Tongue (tissue), 3 donors: ENCODE results near the gene LRRN4CL. TPM values are rescaled to one million over a fixed set of nuclear protein-coding genes. Genes with fewer than 3 reads are reported as not detected.

Experiments used
- DNase-seq: peaks from one replicate; pipeline ENCODE4 v3.0.0-alpha.2; 2015
- small RNA-seq: library from RNA; depleted of rRNA; stranded (forward); fragments of <200 nt; gene quantifications from one replicate; pipeline ENCODE3, GENCODE V24; 2014; ENCODE audit warnings: low replicate concordance
- total RNA-seq: library from RNA; depleted of rRNA; stranded (reverse); fragments of >200 nt; gene quantifications from one replicate; pipeline ENCODE4 v1.2.3, GENCODE V29; 2014

LRRN4CL gene
- total RNA-seq, 1 donor from 2014 or later, result 33.8 TPM

GRCh38 chr11:62646825-62647608, 42.3 kb downstream of the LRRN4CL start:
- no peak for DNase-seq

DNA sequence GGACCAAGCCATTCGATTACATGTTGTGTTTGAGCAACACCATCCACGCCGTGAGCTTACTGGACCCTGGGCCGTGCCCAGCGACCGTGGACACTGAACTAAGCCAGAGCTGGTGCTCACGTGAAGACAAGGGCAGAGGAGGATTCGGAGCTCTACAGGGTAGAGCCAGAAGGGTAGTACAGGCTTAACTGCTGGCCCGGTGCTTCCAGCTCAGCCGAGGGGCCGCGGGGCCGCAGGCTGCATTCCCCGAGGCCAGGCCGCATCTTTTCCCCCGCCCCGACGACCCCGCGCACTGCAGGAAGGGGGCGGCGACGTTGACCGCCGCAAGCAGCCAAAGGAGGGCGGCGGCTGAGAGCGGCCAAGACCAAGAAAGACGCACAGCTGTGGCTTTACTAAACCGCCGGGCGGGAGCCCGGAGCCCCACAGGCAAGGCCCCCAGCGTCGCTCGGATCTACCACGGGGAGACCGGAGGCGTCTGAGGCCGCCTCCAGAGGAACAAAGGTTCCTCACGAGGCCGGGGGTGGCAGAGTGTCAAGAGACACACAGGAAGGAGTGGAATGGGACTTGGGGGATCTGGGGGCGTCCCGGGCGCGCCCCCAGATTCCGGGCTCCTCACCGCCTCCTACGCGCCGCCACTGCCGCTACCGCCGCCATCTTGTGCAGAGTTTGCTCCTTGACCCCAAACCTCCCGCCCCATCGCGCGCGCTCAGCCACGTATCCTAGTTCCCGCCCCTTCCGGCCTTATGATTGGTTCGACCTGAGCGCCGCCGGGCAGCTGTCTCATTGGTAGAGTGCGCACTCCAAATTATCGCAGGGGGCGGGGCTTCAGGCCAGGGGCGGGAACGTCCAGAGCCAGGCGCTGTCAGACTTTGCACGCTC, 43.1 kb downstream of the LRRN4CL start, which contains the start of gene GANAB:
GANAB (minus strand) TSS at position 668 of the 879 bp plus-strand sequence; CDS start at position 654, 14 bp downstream.
- DNase-seq, result peak; percentile 100

DNA sequence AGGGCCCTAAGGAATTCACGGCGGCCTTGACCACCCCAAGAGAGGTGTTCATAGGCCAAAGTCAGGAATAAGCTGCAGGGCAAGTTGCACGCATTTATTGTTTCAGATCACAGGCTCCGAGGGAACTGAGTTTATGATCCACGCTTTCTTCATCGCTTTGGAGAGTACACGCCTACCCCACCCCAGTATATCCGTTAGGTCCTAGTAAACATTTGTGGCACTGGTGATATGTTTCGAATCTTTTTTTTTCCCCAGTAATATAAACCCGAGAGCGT, 43.7 kb downstream of the LRRN4CL start:
- DNase-seq, result no peak

GRCh38 chr11:62644220-62644619, 45.1 kb downstream of the LRRN4CL start:
- no peak for DNase-seq

Small RNAs within 50 kb of the gene (small RNA-seq; reads per million reads assigned to genes)
- not detected for gene SNORA57

Other genes starting within 250 kb of the LRRN4CL start
- gene AHNAK, start 142.7 kb downstream of the LRRN4CL start, total RNA-seq, result 909 TPM
- gene EEF1G, start 115.6 kb downstream of the LRRN4CL start, total RNA-seq, result 1,840 TPM
- gene TUT1, start 98.0 kb downstream of the LRRN4CL start, total RNA-seq, result 5.8 TPM
- gene MTA2, start 87.7 kb downstream of the LRRN4CL start, total RNA-seq, result 54.7 TPM
- 11.2 TPM for gene EML3, start 76.8 kb downstream of the LRRN4CL start, total RNA-seq
- gene ROM1, start 76.3 kb downstream of the LRRN4CL start, total RNA-seq, result 0.72 TPM
- 14.4 TPM for gene B3GAT3, start 67.5 kb downstream of the LRRN4CL start, total RNA-seq
- gene GANAB, start 42.9 kb downstream of the LRRN4CL start, total RNA-seq, result 158 TPM
- 22.4 TPM for gene INTS5, start 36.2 kb downstream of the LRRN4CL start, total RNA-seq
- 10.4 TPM for gene C11orf98, start 24.3 kb downstream of the LRRN4CL start, total RNA-seq
- 2.6 TPM for gene CSKMT, start 24.2 kb downstream of the LRRN4CL start, total RNA-seq
- 5.4 TPM for gene UQCC3, start 17.9 kb downstream of the LRRN4CL start, total RNA-seq
- 2.9 TPM for gene LBHD1, start 17.3 kb downstream of the LRRN4CL start, total RNA-seq
- gene UBXN1, start 10.5 kb downstream of the LRRN4CL start, total RNA-seq, result 90.2 TPM
- gene BSCL2, start 17.9 kb upstream of the LRRN4CL start, total RNA-seq, result 11.4 TPM
- gene GNG3, start 18.1 kb upstream of the LRRN4CL start, total RNA-seq, result not detected
- gene HNRNPUL2, start 37.9 kb upstream of the LRRN4CL start, total RNA-seq, result 39.0 TPM
- gene TTC9C, start 39.0 kb upstream of the LRRN4CL start, total RNA-seq, result 18.9 TPM
- 7.5 TPM for gene ZBTB3, start 64.6 kb upstream of the LRRN4CL start, total RNA-seq
- 56.2 TPM for gene POLR2G, start 72.0 kb upstream of the LRRN4CL start, total RNA-seq
- gene TAF6L, start 81.9 kb upstream of the LRRN4CL start, total RNA-seq, result 17.7 TPM
- 19.5 TPM for gene TMEM179B, start 97.9 kb upstream of the LRRN4CL start, total RNA-seq
- 24.7 TPM for gene TMEM223, start 102.5 kb upstream of the LRRN4CL start, total RNA-seq
- gene NXF1, start 115.9 kb upstream of the LRRN4CL start, total RNA-seq, result 45.2 TPM
- 37.1 TPM for gene STX5, start 142.5 kb upstream of the LRRN4CL start, total RNA-seq
- not detected for gene TEX54, start 143.3 kb upstream of the LRRN4CL start, total RNA-seq
- gene WDR74, start 150.1 kb upstream of the LRRN4CL start, total RNA-seq, result 36.8 TPM
- 87.0 TPM for gene SLC3A2, start 191.4 kb upstream of the LRRN4CL start, total RNA-seq
- 0.10 TPM for gene CHRM1, start 231.8 kb upstream of the LRRN4CL start, total RNA-seq